CD4-positive, alpha-beta T cell treated with Interferon gamma for 1 hour (primary cell): Measurements from ENCODE around the gene C10orf71.

Experiments used
- DNase-seq: peaks from one replicate; pipeline ENCODE4 v3.0.0-alpha.2; 2020

The C10orf71 gene

GRCh38 chr10:49273082-49273465 lies 25.9 kb upstream of the C10orf71 start:
- DNase-seq: no peak

GRCh38 chr10:49273626-49274025 lies 25.3 kb upstream of the C10orf71 start:
- no peak for DNase-seq

GRCh38 chr10:49274886-49275285 lies 24.1 kb upstream of the C10orf71 start:
- no peak for DNase-seq

- no peak for DNase-seq
Observed at GRCh38 chr10:49275896-49276295, 23.1 kb upstream of the C10orf71 start.

- no peak for DNase-seq
Observed at GRCh38 chr10:49276596-49276995, 22.4 kb upstream of the C10orf71 start.

- no peak for DNase-seq
Observed at GRCh38 chr10:49277973-49278372, 21.0 kb upstream of the C10orf71 start.

GRCh38 chr10:49278497-49278981 lies 20.4 kb upstream of the C10orf71 start:
- DNase-seq: no peak

- no peak for DNase-seq
Observed at GRCh38 chr10:49279015-49279880, 19.7 kb upstream of the C10orf71 start.

GRCh38 chr10:49280001-49280408 lies 19.0 kb upstream of the C10orf71 start:
- DNase-seq: peak; percentile 44

- DNase-seq: no peak
Observed at GRCh38 chr10:49281461-49281860, 17.5 kb upstream of the C10orf71 start.

GRCh38 chr10:49282306-49282705 lies 16.7 kb upstream of the C10orf71 start:
- DNase-seq: no peak

GRCh38 chr10:49282879-49283341 lies 16.1 kb upstream of the C10orf71 start:
- peak; percentile 45 for DNase-seq

GRCh38 chr10:49283491-49283890 lies 15.5 kb upstream of the C10orf71 start:
- no peak for DNase-seq

GRCh38 chr10:49284356-49284755 lies 14.6 kb upstream of the C10orf71 start:
- no peak for DNase-seq

- peak; percentile 29 for DNase-seq
Observed at GRCh38 chr10:49285232-49285631, 13.7 kb upstream of the C10orf71 start.

GRCh38 chr10:49286686-49287085 lies 12.3 kb upstream of the C10orf71 start:
- no peak for DNase-seq

- DNase-seq: no peak
Observed at GRCh38 chr10:49287689-49288340, 11.2 kb upstream of the C10orf71 start.

- DNase-seq: no peak
Observed at GRCh38 chr10:49288341-49289065, 10.5 kb upstream of the C10orf71 start.

- DNase-seq: no peak
Observed at GRCh38 chr10:49289480-49289879, 9.5 kb upstream of the C10orf71 start.

GRCh38 chr10:49290131-49290530 lies 8.8 kb upstream of the C10orf71 start:
- DNase-seq: no peak

GRCh38 chr10:49290607-49291006 lies 8.4 kb upstream of the C10orf71 start:
- DNase-seq: no peak

GRCh38 chr10:49292565-49293207 lies 6.3 kb upstream of the C10orf71 start:
- DNase-seq: no peak

GRCh38 chr10:49293208-49293603 lies 5.8 kb upstream of the C10orf71 start:
- no peak for DNase-seq
